ENCODE data around the gene SLC35G4.

DNA sequence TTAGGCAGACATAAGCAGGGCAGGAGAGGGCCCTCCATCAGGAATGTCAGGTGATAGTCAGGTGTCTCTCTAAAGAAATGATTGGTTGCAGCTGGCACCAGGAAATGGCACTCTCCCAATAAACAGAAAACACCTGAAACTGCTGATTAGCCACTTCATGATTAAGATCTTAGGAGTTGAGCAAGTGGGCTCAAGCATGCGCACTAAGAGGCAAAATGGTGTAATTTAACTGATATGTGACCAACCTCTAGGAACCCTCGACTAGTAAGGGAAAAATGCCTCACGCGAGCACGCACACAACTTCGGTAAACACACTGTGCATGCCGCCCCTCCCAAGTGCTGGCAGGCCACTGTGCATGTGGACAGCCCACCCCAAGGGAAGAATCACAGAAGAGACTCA, 23.8 kb upstream of the SLC35G4 start:
- TF ChIP-seq, protein P1, sequence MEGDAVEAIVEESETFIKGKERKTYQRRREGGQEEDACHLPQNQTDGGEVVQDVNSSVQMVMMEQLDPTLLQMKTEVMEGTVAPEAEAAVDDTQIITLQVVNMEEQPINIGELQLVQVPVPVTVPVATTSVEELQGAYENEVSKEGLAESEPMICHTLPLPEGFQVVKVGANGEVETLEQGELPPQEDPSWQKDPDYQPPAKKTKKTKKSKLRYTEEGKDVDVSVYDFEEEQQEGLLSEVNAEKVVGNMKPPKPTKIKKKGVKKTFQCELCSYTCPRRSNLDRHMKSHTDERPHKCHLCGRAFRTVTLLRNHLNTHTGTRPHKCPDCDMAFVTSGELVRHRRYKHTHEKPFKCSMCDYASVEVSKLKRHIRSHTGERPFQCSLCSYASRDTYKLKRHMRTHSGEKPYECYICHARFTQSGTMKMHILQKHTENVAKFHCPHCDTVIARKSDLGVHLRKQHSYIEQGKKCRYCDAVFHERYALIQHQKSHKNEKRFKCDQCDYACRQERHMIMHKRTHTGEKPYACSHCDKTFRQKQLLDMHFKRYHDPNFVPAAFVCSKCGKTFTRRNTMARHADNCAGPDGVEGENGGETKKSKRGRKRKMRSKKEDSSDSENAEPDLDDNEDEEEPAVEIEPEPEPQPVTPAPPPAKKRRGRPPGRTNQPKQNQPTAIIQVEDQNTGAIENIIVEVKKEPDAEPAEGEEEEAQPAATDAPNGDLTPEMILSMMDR (optimal IDR thresholded peaks at IDR 0.05 in 1 of 3, IDR thresholded peaks at IDR 0.05 in 1 of 3, conservative IDR thresholded peaks at IDR 0.05 in 1 of 3; ENCODE audit: extremely low read depth in 1 of 3, insufficient read depth in 2 of 3, low read length in 3 of 3): no peak
- TF ChIP-seq EZH2 (IDR thresholded peaks at IDR 0.05; ENCODE audit: low read length): no peak

All from keratinocyte (primary cell).